ENCODE results near the gene GAS2L2. TPM values are rescaled to one million over a fixed set of nuclear protein-coding genes. Genes with fewer than 3 reads are reported as not detected.

The GAS2L2 gene
- total RNA-seq, 1 donor from 2014 or later = 0.07 TPM

DNA sequence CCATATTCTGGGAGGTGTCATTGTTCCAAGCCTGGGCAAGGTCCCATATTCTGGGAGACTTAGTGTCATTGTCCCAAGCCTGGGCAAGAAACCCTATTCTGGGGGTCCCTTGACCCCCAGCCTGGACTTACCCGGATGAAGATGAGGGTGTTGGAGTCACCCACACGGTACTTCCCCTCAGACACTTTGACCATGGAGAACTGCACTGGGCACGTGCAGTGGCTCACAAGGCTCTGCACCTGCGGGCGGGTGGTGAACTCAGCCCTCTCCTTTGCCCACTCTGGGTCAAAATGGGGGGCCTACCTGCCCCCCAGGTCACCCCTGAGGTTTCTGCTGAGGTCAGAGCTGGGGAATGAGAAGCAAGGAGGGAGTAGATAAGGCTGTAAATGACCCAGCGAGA lies 4.1 kb downstream of the GAS2L2 start:
- no peaks in the 10 kb centered on the region for H3K9me3 Mint-ChIP-seq (ENCODE audit: unreplicated experiment)
- peaks cover 6% of the 10 kb centered on the region for H3K4me1 ChIP-seq (ENCODE audit: insufficient read depth, low read length)
- H3K27ac ChIP-seq (ENCODE audit: low read depth, low read length) = no peak overlapping the region
- no peaks in the 10 kb centered on the region for H3K4me1 Mint-ChIP-seq (ENCODE audit: low read depth, unreplicated experiment)
- H3K27me3 ChIP-seq (ENCODE audit: insufficient read depth, low read length) = peaks cover 14% of the 10 kb centered on the region
- H3K36me3 Mint-ChIP-seq (ENCODE audit: low read depth, unreplicated experiment) = no peaks in the 10 kb centered on the region
- H3K9me3 ChIP-seq (ENCODE audit: insufficient read depth, low read depth, low read length) = no peaks in the 10 kb centered on the region
- peaks cover 50% of the 10 kb centered on the region for H3K27me3 Mint-ChIP-seq (ENCODE audit: low read depth, unreplicated experiment)
- no peaks in the 10 kb centered on the region for H4K20me1 ChIP-seq (ENCODE audit: insufficient read depth, low read length)
- DNase-seq (ENCODE audit: low read depth) = no peak
- H3K4me3 ChIP-seq (ENCODE audit: insufficient read depth, low read depth, low read length) = no peak overlapping the region
- no peaks in the 10 kb centered on the region for H3K36me3 ChIP-seq (ENCODE audit: insufficient read depth, low read length)
- H3K27ac Mint-ChIP-seq (ENCODE audit: unreplicated experiment) = no peak overlapping the region
- H3K4me2 ChIP-seq (ENCODE audit: low read length) = no peak overlapping the region
- H3K4me3 Mint-ChIP-seq (ENCODE audit: unreplicated experiment) = no peak overlapping the region
- no peak for TF ChIP-seq EZH2 (IDR thresholded peaks at IDR 0.05; ENCODE audit: insufficient read depth, low read length)
- TF ChIP-seq, protein P1, sequence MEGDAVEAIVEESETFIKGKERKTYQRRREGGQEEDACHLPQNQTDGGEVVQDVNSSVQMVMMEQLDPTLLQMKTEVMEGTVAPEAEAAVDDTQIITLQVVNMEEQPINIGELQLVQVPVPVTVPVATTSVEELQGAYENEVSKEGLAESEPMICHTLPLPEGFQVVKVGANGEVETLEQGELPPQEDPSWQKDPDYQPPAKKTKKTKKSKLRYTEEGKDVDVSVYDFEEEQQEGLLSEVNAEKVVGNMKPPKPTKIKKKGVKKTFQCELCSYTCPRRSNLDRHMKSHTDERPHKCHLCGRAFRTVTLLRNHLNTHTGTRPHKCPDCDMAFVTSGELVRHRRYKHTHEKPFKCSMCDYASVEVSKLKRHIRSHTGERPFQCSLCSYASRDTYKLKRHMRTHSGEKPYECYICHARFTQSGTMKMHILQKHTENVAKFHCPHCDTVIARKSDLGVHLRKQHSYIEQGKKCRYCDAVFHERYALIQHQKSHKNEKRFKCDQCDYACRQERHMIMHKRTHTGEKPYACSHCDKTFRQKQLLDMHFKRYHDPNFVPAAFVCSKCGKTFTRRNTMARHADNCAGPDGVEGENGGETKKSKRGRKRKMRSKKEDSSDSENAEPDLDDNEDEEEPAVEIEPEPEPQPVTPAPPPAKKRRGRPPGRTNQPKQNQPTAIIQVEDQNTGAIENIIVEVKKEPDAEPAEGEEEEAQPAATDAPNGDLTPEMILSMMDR (IDR thresholded peaks at IDR 0.05; ENCODE audit: insufficient read depth, low read depth, low read length) = no peak
- FAIRE-seq = no peak
- H2AFZ ChIP-seq (ENCODE audit: low read depth, low read length) = no peak overlapping the region
- no peak overlapping the region for H3K9ac ChIP-seq (ENCODE audit: low read length)
- no peaks in the 10 kb centered on the region for H3K79me2 ChIP-seq (ENCODE audit: insufficient read depth, low read length)

DNA sequence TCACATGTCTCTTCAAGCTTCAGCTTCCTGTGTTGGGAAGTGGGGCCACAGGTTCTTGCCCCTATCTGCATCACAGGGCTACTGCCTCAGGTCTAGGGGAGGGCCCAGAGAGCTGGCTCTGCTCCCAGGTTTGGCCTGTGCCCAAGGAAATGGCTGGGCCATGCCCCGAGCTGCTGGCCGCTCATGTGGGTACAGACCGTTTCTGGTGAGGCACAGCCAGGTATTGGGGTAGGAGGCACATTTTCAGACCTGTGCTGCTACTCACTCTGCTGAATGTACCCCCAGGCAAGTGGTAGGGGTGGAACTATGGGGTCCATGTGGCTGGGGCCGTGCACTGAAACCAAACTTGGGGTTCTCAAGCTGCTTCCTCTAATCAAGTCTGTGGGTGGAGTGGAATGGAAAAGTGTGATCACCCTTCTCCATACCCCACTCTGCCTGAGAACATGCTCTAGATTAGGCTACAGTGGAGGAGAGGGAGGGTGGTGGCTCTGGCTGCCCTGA lies 4.6 kb downstream of the GAS2L2 start:
- no peaks in the 10 kb centered on the region for H4K20me1 ChIP-seq (ENCODE audit: insufficient read depth, low read length)
- peaks cover 6% of the 10 kb centered on the region for H3K4me1 ChIP-seq (ENCODE audit: insufficient read depth, low read length)
- no peaks in the 10 kb centered on the region for H3K36me3 ChIP-seq (ENCODE audit: insufficient read depth, low read length)
- FAIRE-seq (no peak), DNase-seq (ENCODE audit: low read depth) (no peak)
- H3K4me3 ChIP-seq (ENCODE audit: insufficient read depth, low read depth, low read length) = no peak overlapping the region
- no peaks in the 10 kb centered on the region for H3K9me3 ChIP-seq (ENCODE audit: insufficient read depth, low read depth, low read length)
- peaks cover 14% of the 10 kb centered on the region for H3K27me3 ChIP-seq (ENCODE audit: insufficient read depth, low read length)
- H3K27ac Mint-ChIP-seq (ENCODE audit: unreplicated experiment) = no peak overlapping the region
- no peak overlapping the region for H3K4me3 Mint-ChIP-seq (ENCODE audit: unreplicated experiment)
- H3K27ac ChIP-seq (ENCODE audit: low read depth, low read length) = no peak overlapping the region
- H3K4me2 ChIP-seq (ENCODE audit: low read length) = no peak overlapping the region
- no peak overlapping the region for H2AFZ ChIP-seq (ENCODE audit: low read depth, low read length)
- peaks cover 1% of the 10 kb centered on the region for H3K9me3 Mint-ChIP-seq (ENCODE audit: unreplicated experiment)
- H3K27me3 Mint-ChIP-seq (ENCODE audit: low read depth, unreplicated experiment) = peaks cover 52% of the 10 kb centered on the region
- H3K9ac ChIP-seq (ENCODE audit: low read length) = no peak overlapping the region
- no peaks in the 10 kb centered on the region for H3K79me2 ChIP-seq (ENCODE audit: insufficient read depth, low read length)
- H3K36me3 Mint-ChIP-seq (ENCODE audit: low read depth, unreplicated experiment) = no peaks in the 10 kb centered on the region
- H3K4me1 Mint-ChIP-seq (ENCODE audit: low read depth, unreplicated experiment) = no peaks in the 10 kb centered on the region
- TF ChIP-seq, protein P1 (IDR thresholded peaks at IDR 0.05; ENCODE audit: insufficient read depth, low read depth, low read length) = no peak
- TF ChIP-seq EZH2 (IDR thresholded peaks at IDR 0.05; ENCODE audit: insufficient read depth, low read length) = no peak

DNA sequence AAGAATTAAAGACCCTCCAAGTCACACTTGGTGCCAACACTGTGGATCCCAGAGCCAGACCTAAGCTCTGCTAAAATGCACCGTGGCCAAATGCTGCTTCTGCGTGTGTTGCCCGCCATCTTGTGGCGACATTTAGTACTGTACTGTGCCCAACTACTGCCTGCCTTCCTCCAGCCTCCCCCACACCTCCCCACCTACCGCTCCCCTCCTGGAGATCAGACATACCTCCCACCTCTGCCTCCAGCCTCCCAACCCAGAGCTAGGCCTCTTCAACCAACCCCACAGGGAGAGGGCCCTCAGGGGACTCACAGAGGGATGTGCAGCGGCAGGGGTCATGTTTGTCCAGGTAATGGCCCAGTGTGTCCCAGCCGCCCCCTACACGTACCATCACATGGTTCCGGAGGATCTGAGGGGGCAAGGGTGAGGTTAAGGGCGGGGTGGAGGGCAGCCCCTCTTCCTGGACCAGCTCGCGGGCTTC lies 5.5 kb downstream of the GAS2L2 start:
- Histone ChIP-seq H3K79me2 (ENCODE audit: insufficient read depth, low read length) (no peaks in the 10 kb centered on the region), H3K36me3 (ENCODE audit: insufficient read depth, low read length) (no peaks in the 10 kb centered on the region), H3K9ac (ENCODE audit: low read length) (no peak overlapping the region), H3K9me3 (ENCODE audit: insufficient read depth, low read depth, low read length) (no peaks in the 10 kb centered on the region), H3K4me1 (ENCODE audit: insufficient read depth, low read length) (peaks cover 6% of the 10 kb centered on the region), H2AFZ (ENCODE audit: low read depth, low read length) (no peak overlapping the region), H3K27me3 (ENCODE audit: insufficient read depth, low read length) (peaks cover 20% of the 10 kb centered on the region), H4K20me1 (ENCODE audit: insufficient read depth, low read length) (no peaks in the 10 kb centered on the region), H3K4me3 (ENCODE audit: insufficient read depth, low read depth, low read length) (no peak overlapping the region), H3K4me2 (ENCODE audit: low read length) (no peak overlapping the region), H3K27ac (ENCODE audit: low read depth, low read length) (no peak overlapping the region)
- Mint-ChIP-seq H3K4me3 (ENCODE audit: unreplicated experiment) (no peak overlapping the region), H3K27ac (ENCODE audit: unreplicated experiment) (no peak overlapping the region), H3K9me3 (ENCODE audit: unreplicated experiment) (peaks cover 1% of the 10 kb centered on the region), H3K36me3 (ENCODE audit: low read depth, unreplicated experiment) (no peaks in the 10 kb centered on the region), H3K4me1 (ENCODE audit: low read depth, unreplicated experiment) (no peaks in the 10 kb centered on the region), H3K27me3 (ENCODE audit: low read depth, unreplicated experiment) (peaks cover 51% of the 10 kb centered on the region)
- peak; percentile 40 for DNase-seq (ENCODE audit: low read depth)
- FAIRE-seq = no peak
- TF ChIP-seq, protein P1 (IDR thresholded peaks at IDR 0.05; ENCODE audit: insufficient read depth, low read depth, low read length) = peak; percentile 82
- no peak for TF ChIP-seq EZH2 (IDR thresholded peaks at IDR 0.05; ENCODE audit: insufficient read depth, low read length)

All from astrocyte (in vitro differentiated cells and primary cell).